T-cell (primary cell): ENCODE results near the gene KCTD10. TPM values are rescaled to one million over a fixed set of nuclear protein-coding genes. Genes with fewer than 3 reads are reported as not detected.
"Not testable (repeated sequence)": the region's sequence is repeated elsewhere in the genome, so short reads cannot be mapped to it uniquely, and the experiment has no call there.

ENCODE experiments used
- ATAC-seq, 4 experiments: fragments of 200-7000 bp in 3 of 4; fragments of 150-1000 bp in 1 of 4; cut with Tn5 transposase; replicated peaks in 1 of 4; 1 replicate in 3 of 4; 2 replicates in 1 of 4; pipeline ENCODE4 v1.10.0; 2021; ENCODE audit warnings: moderate library complexity in 3 of 4, mild to moderate bottlenecking in 2 of 4, moderate number of reproducible peaks in 1 of 4
- CTCF ChIA-PET, 2 donors: fragments of 300-600 bp; sonication (Branson Sonifier 250); formaldehyde crosslinking; loops; one replicate each; lab custom pipeline; 2022; ENCODE audit warnings: antibody characterized with exemption in 2 of 2; lab: Charles Lee
- POLR2A ChIA-PET, 2 donors: fragments of 300-600 bp; sonication (Branson Sonifier 250); formaldehyde crosslinking; loops; one replicate each; lab custom pipeline; 2022; ENCODE audit warnings: antibody characterized with exemption in 2 of 2; lab: Charles Lee
- DNase-seq, 35 experiments: peaks; one replicate each; pipeline versions ENCODE4 v3.0.0 to v3.0.0-alpha.2; 2013 to 2023
- H3K27ac ChIP-seq: one replicate; pipeline ENCODE4 v1.5.1; 2013; ENCODE audit warnings: low read length
- H3K27me3 ChIP-seq, 2 experiments: replicated peaks in 1 of 2; 1 replicate in 1 of 2; 2 replicates in 1 of 2; pipeline versions ENCODE4 v1.6.1 to v1.7.0; 2013; ENCODE audit warnings: low read length in 1 of 2, mixed read lengths in 1 of 2; ENCODE audit not compliant: control insufficient read depth in 2 of 2, insufficient read depth in 2 of 2; ENCODE audit errors: extremely low read depth in 1 of 2
- H3K36me3 ChIP-seq, 2 donors: 1 replicate in 1 of 2; 2 replicates in 1 of 2; pipeline versions ENCODE4 v1.6.1 to v1.7.0; 2013; ENCODE audit warnings: low read length in 1 of 2; ENCODE audit not compliant: control insufficient read depth in 2 of 2, insufficient read depth in 1 of 2; ENCODE audit errors: extremely low read depth in 1 of 2
- H3K4me1 ChIP-seq, 2 experiments: 1 replicate in 1 of 2; 2 replicates in 1 of 2; pipeline versions ENCODE4 v1.6.1 to v1.7.0; 2013; ENCODE audit warnings: low read length in 2 of 2, mixed read lengths in 1 of 2; ENCODE audit not compliant: insufficient read depth in 2 of 2, control insufficient read depth in 1 of 2; ENCODE audit errors: extremely low read depth in 1 of 2
- H3K4me3 ChIP-seq, 2 donors: 1 replicate in 1 of 2; 2 replicates in 1 of 2; pipeline versions ENCODE4 v1.5.1 to v1.7.0; 2013; ENCODE audit warnings: mild to moderate bottlenecking in 2 of 2, low read length in 1 of 2, moderate library complexity in 1 of 2; ENCODE audit not compliant: control insufficient read depth in 1 of 2; ENCODE audit errors: extremely low read depth in 1 of 2
- H3K9me3 ChIP-seq: 2 replicates; pipeline ENCODE4 v1.7.0; 2013
- H3K27ac Mint-ChIP-seq, 2 donors: one replicate each; pipeline ENCODE4 v1.8.0; 2020 to 2021; ENCODE audit warnings: mild to moderate bottlenecking in 2 of 2, mixed read lengths in 2 of 2
- H3K27me3 Mint-ChIP-seq, 2 donors: one replicate each; pipeline ENCODE4 v1.8.0; 2021 to 2022; ENCODE audit warnings: mixed read lengths in 2 of 2
- H3K36me3 Mint-ChIP-seq: one replicate; pipeline ENCODE4 v1.8.0; 2021; ENCODE audit warnings: mixed read lengths
- H3K4me1 Mint-ChIP-seq, 3 donors: one replicate each; pipeline ENCODE4 v1.8.0; 2020 to 2022; ENCODE audit warnings: mixed read lengths in 3 of 3, mild to moderate bottlenecking in 1 of 3
- H3K4me3 Mint-ChIP-seq, 3 donors: one replicate each; pipeline ENCODE4 v1.8.0; 2020 to 2022; ENCODE audit warnings: mild to moderate bottlenecking in 3 of 3, mixed read lengths in 3 of 3, moderate library complexity in 3 of 3
- H3K9me3 Mint-ChIP-seq, 3 donors: one replicate each; pipeline ENCODE4 v1.8.0; 2020 to 2022; ENCODE audit warnings: mixed read lengths in 3 of 3
- WGBS: methylation state at CpG from one replicate; pipeline ENCODE4 v1.1.5; 2013; ENCODE audit warnings: missing lambda C conversion rate; ENCODE audit not compliant: insufficient coverage; 5-methylcytosine and 5-hydroxymethylcytosine counted together
- total RNA-seq, 35 experiments: library from RNA in 6 of 35; stranded (reverse) in 6 of 35; fragments of 120-200 nt in 1 of 35; gene quantifications; one replicate each; pipeline versions ENCODE4 v1.2.1 to v1.2.4 and lab custom pipeline; 2013 to 2026

Gene KCTD10
- total RNA-seq, 5 donors from 2014 or later (not counting 1 experiment from before 2014, with no cell fraction given) = 28.1 to 30.8 (median 28.6) TPM

DNA sequence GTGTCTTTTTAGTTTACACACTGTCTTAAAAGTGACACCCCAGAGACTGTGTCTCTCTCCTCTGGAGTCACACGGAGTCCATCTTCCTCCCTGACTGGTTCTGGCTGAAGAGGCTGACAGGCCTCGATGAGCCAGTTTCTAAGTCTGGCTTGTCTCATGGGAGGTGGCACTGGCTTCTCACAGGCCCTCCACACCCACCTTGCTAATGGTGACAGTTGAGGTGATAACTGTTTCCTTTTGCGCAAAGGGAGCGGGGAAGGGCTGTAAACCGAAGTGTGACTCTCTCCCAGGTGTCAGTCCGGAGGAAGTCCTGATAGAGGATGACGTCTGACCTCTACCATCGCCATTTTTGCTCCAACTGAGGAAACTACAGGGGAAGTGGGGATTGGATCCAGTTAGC is 30.2 kb downstream of the KCTD10 start:
- 80% methylated on average over 1 of the region's 8 CpGs for WGBS
- DNase-seq (peak in 3 of 35 experiments; percentile 14 to 25 (median 22)), ATAC-seq (peak in 1 of 4 experiments; percentile 49)
- Mint-ChIP-seq H3K9me3 (no peaks in the 10 kb centered on the region), H3K27ac (no peak overlapping the region), H3K36me3 (peaks cover 46% of the 10 kb centered on the region), H3K4me3 (no peak overlapping the region), H3K4me1 (peaks cover 0 to 3% (median 0%) of the 10 kb centered on the region in 3 donors), H3K27me3 (no peaks in the 10 kb centered on the region)
- ChIA-PET CTCF (interaction anchor here in 1 of 2 donors (1.0 kb wide), 1 partner anchor 11 kb away, joined by 3 read pairs; no protein-coding TSS in a partner anchor), POLR2A (interaction anchor here in 1 of 2 donors (0.5 kb wide), 1 partner anchor 1893 kb away, joined by 3 read pairs; no protein-coding TSS in a partner anchor)
- no peak overlapping the region for H3K4me3 ChIP-seq
- H3K9me3 ChIP-seq = no peaks in the 10 kb centered on the region
- peaks cover 0 to 8% of the 10 kb centered on the region in 2 experiments for H3K4me1 ChIP-seq
- peaks cover 12 to 42% of the 10 kb centered on the region in 2 donors for H3K36me3 ChIP-seq
- no peak overlapping the region for H3K27ac ChIP-seq
- no peaks in the 10 kb centered on the region for H3K27me3 ChIP-seq

DNA sequence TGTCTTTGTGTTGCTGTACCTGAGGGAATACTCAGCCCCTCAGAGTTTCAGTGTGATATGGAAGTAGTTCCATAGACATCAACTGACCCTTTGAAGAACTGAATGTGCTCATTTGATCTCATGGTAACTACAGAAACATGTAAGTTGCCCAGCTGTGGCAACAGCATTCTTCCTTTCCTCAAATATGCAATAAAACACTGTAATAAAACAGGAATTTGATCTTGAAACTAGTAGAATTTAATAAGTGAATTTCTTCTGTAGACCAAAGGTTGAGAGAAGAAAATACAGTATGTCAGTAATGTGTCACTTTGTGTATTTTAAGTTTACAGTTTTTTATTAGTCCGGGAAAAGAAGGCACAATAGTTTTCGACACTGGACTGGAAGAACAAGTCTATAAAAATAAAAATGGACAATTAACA is 31.9 kb downstream of the KCTD10 start:
- Mint-ChIP-seq H3K4me3 (no peak overlapping the region), H3K27me3 (no peaks in the 10 kb centered on the region), H3K9me3 (no peaks in the 10 kb centered on the region), H3K36me3 (peaks cover 38% of the 10 kb centered on the region), H3K4me1 (no peaks in the 10 kb centered on the region), H3K27ac (no peak overlapping the region)
- DNase-seq = no peak
- ChIA-PET CTCF (no interaction called here), POLR2A (no interaction called here)
- no peaks in the 10 kb centered on the region for H3K9me3 ChIP-seq
- H3K4me3 ChIP-seq = no peak overlapping the region
- no peak for ATAC-seq
- WGBS = 100% methylated on average over 1 of the region's 2 CpGs
- H3K27ac ChIP-seq = no peak overlapping the region
- H3K36me3 ChIP-seq = peaks cover 6 to 26% of the 10 kb centered on the region in 2 donors
- H3K27me3 ChIP-seq = no peaks in the 10 kb centered on the region
- H3K4me1 ChIP-seq = no peaks in the 10 kb centered on the region

DNA sequence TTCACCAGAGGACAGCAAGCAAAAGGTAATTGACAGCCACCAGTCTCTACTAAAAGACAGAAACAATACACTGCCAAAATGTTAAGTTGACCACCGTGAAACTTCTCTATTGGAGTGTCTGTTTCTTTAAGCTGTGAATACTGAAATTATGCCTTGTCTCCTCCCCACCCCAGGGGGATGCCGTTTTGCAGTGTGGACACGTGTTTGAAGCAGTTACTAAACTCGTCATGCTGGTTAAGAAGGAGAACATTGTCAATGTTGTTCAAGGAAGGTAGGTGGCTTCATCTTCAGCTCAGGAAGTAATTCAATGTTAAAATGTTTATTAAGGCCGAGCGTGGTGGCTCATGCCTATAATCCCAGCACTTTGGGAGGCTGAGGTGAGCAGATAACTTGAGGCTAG is 32.8 kb downstream of the KCTD10 start:
- H3K36me3 ChIP-seq = peaks cover 6 to 25% of the 10 kb centered on the region in 2 donors

DNA sequence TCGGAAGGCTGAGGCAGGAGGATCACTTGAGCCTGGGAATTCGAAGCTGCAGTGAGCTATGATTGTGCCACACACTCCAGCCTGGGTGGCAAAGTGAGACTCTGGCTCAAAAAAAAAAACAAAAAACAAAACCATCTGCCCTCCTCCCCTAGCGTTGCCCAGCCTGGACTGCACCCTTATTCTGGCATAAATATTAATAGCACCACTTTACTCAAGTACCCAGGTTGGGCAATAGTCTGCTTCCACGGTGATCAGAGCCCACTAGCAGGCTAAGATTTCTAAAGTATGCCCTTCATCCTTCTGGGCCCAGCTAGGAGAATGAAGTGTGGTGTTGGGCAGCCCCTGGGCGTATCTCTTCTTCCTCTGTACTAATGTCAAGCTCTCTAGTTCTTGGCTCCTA is 33.3 kb downstream of the KCTD10 start:
- Mint-ChIP-seq H3K27me3 (no peaks in the 10 kb centered on the region), H3K36me3 (peaks cover 29% of the 10 kb centered on the region), H3K27ac (no peak overlapping the region), H3K4me3 (no peak overlapping the region), H3K4me1 (no peaks in the 10 kb centered on the region), H3K9me3 (no peaks in the 10 kb centered on the region)
- 87% methylated on average over 4 of the region's 5 CpGs for WGBS
- ChIA-PET CTCF (no interaction called here), POLR2A (interaction anchor here in 1 of 2 donors (0.7 kb wide), 1 partner anchor 26 kb away, joined by 4 read pairs; no protein-coding TSS in a partner anchor)
- H3K9me3 ChIP-seq = no peaks in the 10 kb centered on the region
- no peak overlapping the region for H3K27ac ChIP-seq
- DNase-seq (no peak), ATAC-seq (no peak)
- no peak overlapping the region for H3K4me3 ChIP-seq
- H3K27me3 ChIP-seq = no peaks in the 10 kb centered on the region
- no peaks in the 10 kb centered on the region for H3K4me1 ChIP-seq
- peaks cover 6 to 24% of the 10 kb centered on the region in 2 donors for H3K36me3 ChIP-seq

More for the DNA sequence above, 32.8 kb downstream of the KCTD10 start:
- Histone ChIP-seq H3K4me1 (no peaks in the 10 kb centered on the region), H3K27me3 (no peaks in the 10 kb centered on the region), H3K27ac (no peak overlapping the region), H3K4me3 (no peak overlapping the region), H3K9me3 (no peaks in the 10 kb centered on the region)
- Mint-ChIP-seq H3K27me3 (no peaks in the 10 kb centered on the region), H3K4me3 (no peak overlapping the region), H3K27ac (no peak overlapping the region), H3K36me3 (peaks cover 32% of the 10 kb centered on the region), H3K4me1 (no peaks in the 10 kb centered on the region), H3K9me3 (no peaks in the 10 kb centered on the region)
- ChIA-PET CTCF (no interaction called here), POLR2A (no interaction called here)
- ATAC-seq (no peak), DNase-seq (no peak)
- 98% methylated on average over 4 of the region's 6 CpGs for WGBS

DNA sequence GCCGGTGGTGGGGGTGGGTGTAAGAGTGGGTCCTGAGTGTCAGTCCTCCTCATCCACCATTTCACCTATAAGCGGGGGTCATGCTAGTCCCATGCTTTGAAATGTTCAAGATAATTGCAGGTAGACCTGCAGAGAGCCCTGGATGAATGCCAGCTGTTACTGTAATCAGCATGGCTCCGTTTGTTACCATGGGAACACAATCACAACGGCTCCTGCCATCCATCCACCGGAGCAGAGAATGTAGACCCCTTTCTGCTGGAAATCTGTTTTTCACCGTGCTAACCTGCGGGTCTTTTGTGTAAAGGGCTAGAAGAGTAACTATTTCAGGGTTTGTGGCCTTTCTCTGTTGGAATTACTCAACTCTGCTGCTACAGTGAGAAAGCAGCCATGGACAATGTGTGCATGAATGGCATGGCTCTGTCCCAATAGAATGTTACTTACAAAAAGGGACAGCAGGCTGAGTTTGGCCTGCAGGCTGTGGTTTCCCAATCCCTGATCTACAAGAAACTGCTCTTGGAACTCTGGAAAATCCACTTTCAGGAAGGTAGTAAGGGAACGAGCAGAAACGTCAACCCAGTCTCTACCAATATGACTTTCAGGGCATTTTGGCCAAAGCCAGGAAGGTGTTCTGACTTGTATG is 36.1 kb downstream of the KCTD10 start:
- no peaks in the 10 kb centered on the region for H3K9me3 Mint-ChIP-seq
- H3K27me3 Mint-ChIP-seq = no peaks in the 10 kb centered on the region
- H3K4me3 Mint-ChIP-seq = no peak overlapping the region
- CTCF ChIA-PET = interaction anchor here in 1 of 2 donors (0.6 kb wide), 1 partner anchor 9 kb away, joined by 3 read pairs; no protein-coding TSS in a partner anchor
- POLR2A ChIA-PET = no interaction called here
- peaks cover 23% of the 10 kb centered on the region for H3K36me3 Mint-ChIP-seq
- Histone ChIP-seq H3K4me1 (no peaks in the 10 kb centered on the region), H3K4me3 (no peak overlapping the region), H3K9me3 (no peaks in the 10 kb centered on the region), H3K27me3 (no peaks in the 10 kb centered on the region), H3K27ac (no peak overlapping the region), H3K36me3 (peaks cover 0 to 4% of the 10 kb centered on the region in 2 donors)
- no peaks in the 10 kb centered on the region for H3K4me1 Mint-ChIP-seq
- no peak overlapping the region for H3K27ac Mint-ChIP-seq
- 88% methylated on average over 4 of the region's 9 CpGs for WGBS
- DNase-seq (no peak), ATAC-seq (no peak)

DNA sequence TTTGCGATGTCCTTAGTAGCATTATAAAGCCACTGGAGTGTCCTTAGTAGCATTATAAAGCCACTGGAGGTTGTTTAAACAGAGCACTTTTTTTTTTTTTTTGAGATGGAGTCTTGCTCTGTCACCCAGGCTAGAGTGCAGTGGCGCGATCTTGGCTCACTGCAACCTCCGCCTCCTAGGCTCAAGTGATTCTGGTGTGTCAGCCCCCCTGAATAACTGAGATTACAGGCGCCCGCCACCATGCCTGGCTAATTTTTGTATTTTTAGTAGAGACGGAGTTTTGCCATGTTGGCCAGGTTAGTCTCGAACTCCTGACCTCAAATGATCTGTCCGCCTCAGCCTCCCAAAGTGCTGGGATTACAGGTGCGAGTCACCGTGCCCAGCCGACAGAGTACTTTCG is 37.1 kb downstream of the KCTD10 start:
- CTCF ChIA-PET = interaction anchor here in 1 of 2 donors (1.3 kb wide), 1 partner anchor 12 kb away, joined by 3 read pairs; no protein-coding TSS in a partner anchor
- 99% methylated on average over 11 of the region's 13 CpGs for WGBS
- peaks cover 15% of the 10 kb centered on the region for H3K36me3 Mint-ChIP-seq

More for the DNA sequence above, 37.1 kb downstream of the KCTD10 start:
- ATAC-seq, H3K36me3 ChIP-seq, H3K4me1 ChIP-seq, H3K4me3 ChIP-seq, H3K9me3 ChIP-seq, H3K9me3 Mint-ChIP-seq, H3K27ac Mint-ChIP-seq, H3K4me1 Mint-ChIP-seq, H3K27me3 ChIP-seq, H3K27me3 Mint-ChIP-seq, H3K4me3 Mint-ChIP-seq, POLR2A ChIA-PET, H3K27ac ChIP-seq, DNase-seq: not testable (repeated sequence)
